Sigmoid colon (tissue), 7 donors: ENCODE results near the gene MYO5B. TPM values are rescaled to one million over a fixed set of nuclear protein-coding genes. Genes with fewer than 3 reads are reported as not detected.

Experiments used
- DNase-seq: peaks from one replicate; pipeline ENCODE4 v3.0.0-alpha.2; 2019
- H3K27ac ChIP-seq, 4 donors: fragments of 200-600 bp; sonication (generic); one replicate each; pipeline ENCODE4 v1.5.1; 2016 to 2019; ENCODE audit warnings: mild to moderate bottlenecking in 1 of 4
- H3K27me3 ChIP-seq, 3 donors: fragments of 200-600 bp; sonication (generic); one replicate each; pipeline ENCODE4 v1.5.1; 2019; ENCODE audit warnings: mild to moderate bottlenecking in 1 of 3
- H3K36me3 ChIP-seq, 4 donors: fragments of 200-600 bp; sonication (generic); one replicate each; pipeline ENCODE4 v1.5.1; 2016 to 2019
- H3K4me1 ChIP-seq, 4 donors: fragments of 200-600 bp; sonication (generic); one replicate each; pipeline ENCODE4 v1.5.1; 2017 to 2019
- H3K4me3 ChIP-seq, 4 donors: fragments of 200-600 bp; sonication (generic); one replicate each; pipeline ENCODE4 v1.5.1; 2017 to 2019; ENCODE audit warnings: mild to moderate bottlenecking in 2 of 4, moderate library complexity in 1 of 4
- H3K9me3 ChIP-seq, 4 donors: fragments of 200-600 bp in 3 of 4; sonication (generic) in 3 of 4; one replicate each; pipeline versions ENCODE4 v1.5.1 to v1.6.1; 2013 to 2019
- EP300 ChIP-seq, 4 donors: sonication (generic); formaldehyde crosslinking; IDR thresholded peaks; one replicate each; pipeline ENCODE4 v1.6.1; 2017; ENCODE audit warnings: antibody characterized with exemption in 4 of 4
- POLR2A ChIP-seq, 2 donors: fragments of 450-650 bp; IDR thresholded peaks; one replicate each; pipeline ENCODE4 v1.6.1; 2016; ENCODE audit warnings: antibody characterized with exemption in 2 of 2, mild to moderate bottlenecking in 2 of 2, moderate library complexity in 2 of 2
- POLR2AphosphoS5 ChIP-seq, 4 donors: sonication (generic); formaldehyde crosslinking; IDR thresholded peaks; one replicate each; pipeline ENCODE4 v1.6.1; 2017; ENCODE audit warnings: antibody characterized with exemption in 4 of 4
- WGBS, 2 donors: extraction: QIAGEN DNeasy Blood & Tissue Kit; methylation state at CpG; one replicate each; pipeline ENCODE4 v1.1.7; 2013; 5-methylcytosine and 5-hydroxymethylcytosine counted together
- intact Hi-C: fragments of 100-400 bp; cut with DNase I; formaldehyde crosslinking; loops from one replicate; pipeline ENCODE4 v1.15.1; 2023
- polyA plus RNA-seq, 3 donors: library from polyadenylated mRNA; stranded (reverse); fragments of 200-250 nt; gene quantifications; one replicate each; pipeline ENCODE4 v1.2.3, GENCODE V29; 2013
- total RNA-seq, 4 donors: library from RNA; depleted of rRNA; stranded (reverse); fragments of >200 nt; gene quantifications; one replicate each; pipeline ENCODE4 v1.1.0, GENCODE V29; 2016
- TF ChIP-seq, protein P1 (sequence below), 4 experiments: fragments of 450-650 bp in 3 of 4; fragments of 200-600 bp in 1 of 4; IDR thresholded peaks; one replicate each; pipeline ENCODE4 v1.5.1; 2016 to 2019; ENCODE audit warnings: antibody characterized with exemption in 4 of 4, mild to moderate bottlenecking in 3 of 4, moderate library complexity in 2 of 4
- donor health status: healthy with polysubstance abuse.
- donor health status: Bipolar disorder and iron deficiency.
- donor health status: healthy.

MYO5B gene
- total and polyA plus RNA-seq, 7 donors, result 0.14 to 80.7 (median 3.0) TPM

GRCh38 chr18:49931760-49932159 is 263.2 kb downstream of the MYO5B start:
- WGBS, 2 donors, result 91 to 96% methylated on average over 4 of the region's 4 CpGs
- no peak overlapping the region for H3K4me3 ChIP-seq
- intact Hi-C loops, result no loop called here
- no peak overlapping the region for H3K27ac ChIP-seq
- TF ChIP-seq EP300 (IDR thresholded peaks at IDR 0.05) (no peak), POLR2A (IDR thresholded peaks at IDR 0.05) (no peak), POLR2AphosphoS5 (IDR thresholded peaks at IDR 0.05) (no peak)
- TF ChIP-seq, protein P1, sequence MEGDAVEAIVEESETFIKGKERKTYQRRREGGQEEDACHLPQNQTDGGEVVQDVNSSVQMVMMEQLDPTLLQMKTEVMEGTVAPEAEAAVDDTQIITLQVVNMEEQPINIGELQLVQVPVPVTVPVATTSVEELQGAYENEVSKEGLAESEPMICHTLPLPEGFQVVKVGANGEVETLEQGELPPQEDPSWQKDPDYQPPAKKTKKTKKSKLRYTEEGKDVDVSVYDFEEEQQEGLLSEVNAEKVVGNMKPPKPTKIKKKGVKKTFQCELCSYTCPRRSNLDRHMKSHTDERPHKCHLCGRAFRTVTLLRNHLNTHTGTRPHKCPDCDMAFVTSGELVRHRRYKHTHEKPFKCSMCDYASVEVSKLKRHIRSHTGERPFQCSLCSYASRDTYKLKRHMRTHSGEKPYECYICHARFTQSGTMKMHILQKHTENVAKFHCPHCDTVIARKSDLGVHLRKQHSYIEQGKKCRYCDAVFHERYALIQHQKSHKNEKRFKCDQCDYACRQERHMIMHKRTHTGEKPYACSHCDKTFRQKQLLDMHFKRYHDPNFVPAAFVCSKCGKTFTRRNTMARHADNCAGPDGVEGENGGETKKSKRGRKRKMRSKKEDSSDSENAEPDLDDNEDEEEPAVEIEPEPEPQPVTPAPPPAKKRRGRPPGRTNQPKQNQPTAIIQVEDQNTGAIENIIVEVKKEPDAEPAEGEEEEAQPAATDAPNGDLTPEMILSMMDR (IDR thresholded peaks at IDR 0.05), result no peak
- no peaks in the 10 kb centered on the region for H3K27me3 ChIP-seq
- DNase-seq, result no peak
- no peaks in the 10 kb centered on the region for H3K36me3 ChIP-seq
- no peaks in the 10 kb centered on the region for H3K9me3 ChIP-seq
- no peaks in the 10 kb centered on the region for H3K4me1 ChIP-seq

GRCh38 chr18:49931179-49931578 is 263.8 kb downstream of the MYO5B start:
- Histone ChIP-seq H3K4me3 (no peak overlapping the region), H3K27me3 (no peaks in the 10 kb centered on the region), H3K4me1 (no peaks in the 10 kb centered on the region), H3K27ac (no peak overlapping the region), H3K36me3 (no peaks in the 10 kb centered on the region), H3K9me3 (no peaks in the 10 kb centered on the region)
- TF ChIP-seq POLR2A (IDR thresholded peaks at IDR 0.05) (no peak), POLR2AphosphoS5 (IDR thresholded peaks at IDR 0.05) (no peak), EP300 (IDR thresholded peaks at IDR 0.05) (no peak)
- TF ChIP-seq, protein P1 (IDR thresholded peaks at IDR 0.05), result no peak
- intact Hi-C loops, result no loop called here
- 62 to 65% methylated on average over 5 of the region's 5 CpGs for WGBS, 2 donors
- DNase-seq, result no peak

- WGBS, 2 donors, result 79 to 91% methylated on average over 5 of the region's 5 CpGs
- Histone ChIP-seq H3K4me1 (no peaks in the 10 kb centered on the region), H3K9me3 (no peaks in the 10 kb centered on the region), H3K36me3 (no peaks in the 10 kb centered on the region), H3K27ac (no peak overlapping the region), H3K27me3 (peaks cover 0 to 8% (median 0%) of the 10 kb centered on the region in 3 donors), H3K4me3 (no peak overlapping the region)
- no peak for TF ChIP-seq POLR2A (IDR thresholded peaks at IDR 0.05)
- no peak for TF ChIP-seq POLR2AphosphoS5 (IDR thresholded peaks at IDR 0.05)
- TF ChIP-seq, protein P1 (IDR thresholded peaks at IDR 0.05), result no peak
- TF ChIP-seq EP300 (IDR thresholded peaks at IDR 0.05), result no peak
- intact Hi-C loops, result no loop called here
- no peak for DNase-seq
Observed at GRCh38 chr18:49926106-49926745, 268.7 kb downstream of the MYO5B start.

GRCh38 chr18:49924293-49924983 is 270.5 kb downstream of the MYO5B start:
- TF ChIP-seq, protein P1 (IDR thresholded peaks at IDR 0.05), result no peak
- TF ChIP-seq POLR2A (IDR thresholded peaks at IDR 0.05) (no peak), EP300 (IDR thresholded peaks at IDR 0.05) (no peak), POLR2AphosphoS5 (IDR thresholded peaks at IDR 0.05) (no peak)
- WGBS, 2 donors, result 81 to 85% methylated on average over 2 of the region's 2 CpGs
- Histone ChIP-seq H3K4me3 (no peak overlapping the region), H3K36me3 (no peaks in the 10 kb centered on the region), H3K9me3 (no peaks in the 10 kb centered on the region), H3K4me1 (no peaks in the 10 kb centered on the region), H3K27me3 (peaks cover 0 to 8% (median 0%) of the 10 kb centered on the region in 3 donors), H3K27ac (no peak overlapping the region)
- DNase-seq, result no peak
- intact Hi-C loops, result no loop called here
